Measurements from ENCODE around the gene AUH. TPM values are rescaled to one million over a fixed set of nuclear protein-coding genes. Genes with fewer than 3 reads are reported as not detected.
A peak's percentile ranks its signal among the peaks of the same experiment; 100 is the strongest.

AUH gene
- total and polyA plus RNA-seq, 9 of the 15 experiments (the other 6 are each of a cell fraction or from before 2014, with no cell fraction given) = 3.4 to 29.0 (median 10.1) TPM

- TF ChIP-seq VEZF1 (CRISPR knock-in tag; IDR thresholded peaks at IDR 0.05) (0 out of 2 replicates have a peak, but pooled peaks have one; percentile 13), NFIC (IDR thresholded peaks at IDR 0.05) (peak; percentile 58), ZEB2 (IDR thresholded peaks at IDR 0.05) (peak; percentile 45; the same call in 1 of the 2 replicates), JUN (IDR thresholded peaks at IDR 0.05; ENCODE audit: borderline replicate concordance, low read depth, low read length) (peak; percentile 96), JUN (CRISPR knock-in tag; IDR thresholded peaks at IDR 0.05; ENCODE audit: borderline replicate concordance) (no peak; the same call in 1 of the 2 replicates), ZNF644 (tag; IDR thresholded peaks at IDR 0.05; ENCODE audit: low read depth) (no peak), ZNF134 (CRISPR knock-in tag; conservative IDR thresholded peaks at IDR 0.05) (peak; percentile 57; the same call in 1 of the 2 replicates), ESRRA (IDR thresholded peaks at IDR 0.05; ENCODE audit: borderline replicate concordance, low read depth) (peak; percentile 77; the same call in 1 of the 2 replicates), ZNF583 (CRISPR knock-in tag; IDR thresholded peaks at IDR 0.05) (no peak), CREM (IDR thresholded peaks at IDR 0.05; ENCODE audit: low read depth) (peak; percentile 92), CBX5 (IDR thresholded peaks at IDR 0.05; ENCODE audit: borderline replicate concordance, low read depth) (0 out of 2 replicates have a peak, but pooled peaks have one; percentile 28), RREB1 (CRISPR knock-in tag; IDR thresholded peaks at IDR 0.05) (no peak)
- TF ChIP-seq, protein P1, sequence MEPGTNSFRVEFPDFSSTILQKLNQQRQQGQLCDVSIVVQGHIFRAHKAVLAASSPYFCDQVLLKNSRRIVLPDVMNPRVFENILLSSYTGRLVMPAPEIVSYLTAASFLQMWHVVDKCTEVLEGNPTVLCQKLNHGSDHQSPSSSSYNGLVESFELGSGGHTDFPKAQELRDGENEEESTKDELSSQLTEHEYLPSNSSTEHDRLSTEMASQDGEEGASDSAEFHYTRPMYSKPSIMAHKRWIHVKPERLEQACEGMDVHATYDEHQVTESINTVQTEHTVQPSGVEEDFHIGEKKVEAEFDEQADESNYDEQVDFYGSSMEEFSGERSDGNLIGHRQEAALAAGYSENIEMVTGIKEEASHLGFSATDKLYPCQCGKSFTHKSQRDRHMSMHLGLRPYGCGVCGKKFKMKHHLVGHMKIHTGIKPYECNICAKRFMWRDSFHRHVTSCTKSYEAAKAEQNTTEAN (CRISPR knock-in tag; IDR thresholded peaks at IDR 0.05) = no peak
- TF ChIP-seq, protein P2, sequence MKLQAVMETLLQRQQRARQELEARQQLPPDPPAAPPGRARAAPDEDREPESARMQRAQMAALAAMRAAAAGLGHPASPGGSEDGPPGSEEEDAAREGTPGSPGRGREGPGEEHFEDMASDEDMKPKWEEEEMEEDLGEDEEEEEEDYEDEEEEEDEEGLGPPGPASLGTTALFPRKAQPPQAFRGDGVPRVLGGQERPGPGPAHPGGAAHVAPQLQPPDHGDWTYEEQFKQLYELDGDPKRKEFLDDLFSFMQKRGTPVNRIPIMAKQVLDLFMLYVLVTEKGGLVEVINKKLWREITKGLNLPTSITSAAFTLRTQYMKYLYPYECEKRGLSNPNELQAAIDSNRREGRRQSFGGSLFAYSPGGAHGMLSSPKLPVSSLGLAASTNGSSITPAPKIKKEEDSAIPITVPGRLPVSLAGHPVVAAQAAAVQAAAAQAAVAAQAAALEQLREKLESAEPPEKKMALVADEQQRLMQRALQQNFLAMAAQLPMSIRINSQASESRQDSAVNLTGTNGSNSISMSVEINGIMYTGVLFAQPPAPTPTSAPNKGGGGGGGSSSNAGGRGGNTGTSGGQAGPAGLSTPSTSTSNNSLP (IDR thresholded peaks at IDR 0.05; ENCODE audit: borderline replicate concordance, low read depth, low read length) = 0 out of 2 replicates have a peak, but pooled peaks have one; percentile 42
Measured at GRCh38 chr9:91164724-91165520, 196.8 kb downstream of the AUH start (continued).

Data from K562 (cell line).